ENCODE data around the gene INHBC.
"Not testable (repeated sequence)": the region's sequence is repeated elsewhere in the genome, so short reads cannot be mapped to it uniquely, and the experiment has no call there.

Gene INHBC

GRCh38 chr12:57429473-57430111 lies 5.0 kb upstream of the INHBC start:
- peak in 1 of 2 experiments; percentile 41 for DNase-seq

GRCh38 chr12:57430112-57430930 lies 4.3 kb upstream of the INHBC start:
- DNase-seq: peak; percentile 37 to 47

GRCh38 chr12:57430931-57431566 lies 3.5 kb upstream of the INHBC start, which contains the start of gene R3HDM2:
R3HDM2 (minus strand) TSS chr12:57431043; CDS start chr12:57310428, 120,615 bp downstream.
- DNase-seq: peak; percentile 97

GRCh38 chr12:57431654-57432188 lies 2.9 kb upstream of the INHBC start:
- DNase-seq: no peak

- no peak for DNase-seq
Measured at GRCh38 chr12:57433370-57433769, 1.2 kb upstream of the INHBC start.

GRCh38 chr12:57435293-57435692 lies 709 bp downstream of the INHBC start:
- DNase-seq: peak; percentile 69 to 74

- DNase-seq: no peak
Measured at GRCh38 chr12:57438400-57438799, 3.8 kb downstream of the INHBC start.

- no peak for DNase-seq
Measured at GRCh38 chr12:57439762-57440266, 5.2 kb downstream of the INHBC start.

GRCh38 chr12:57441393-57441792 lies 6.8 kb downstream of the INHBC start:
- DNase-seq: not testable (repeated sequence)

- DNase-seq: no peak
Measured at GRCh38 chr12:57441846-57442427, 7.4 kb downstream of the INHBC start.

- not testable (repeated sequence) for DNase-seq
Measured at GRCh38 chr12:57444337-57444736, 9.8 kb downstream of the INHBC start.

- DNase-seq: no peak
Measured at GRCh38 chr12:57444744-57445143, 10.2 kb downstream of the INHBC start.

GRCh38 chr12:57446292-57446960 lies 11.8 kb downstream of the INHBC start:
- DNase-seq: no peak

- no peak for DNase-seq
Measured at GRCh38 chr12:57448669-57449068, 14.1 kb downstream of the INHBC start.

- no peak for DNase-seq
Measured at GRCh38 chr12:57449375-57449774, 14.8 kb downstream of the INHBC start.

- DNase-seq: no peak
Measured at GRCh38 chr12:57450057-57450456, 15.5 kb downstream of the INHBC start.

GRCh38 chr12:57451233-57451778 lies 16.7 kb downstream of the INHBC start:
- DNase-seq: no peak

GRCh38 chr12:57452181-57452936 lies 17.8 kb downstream of the INHBC start:
- DNase-seq: no peak

- DNase-seq: peak; percentile 42 to 49
Measured at GRCh38 chr12:57452937-57453509, 18.4 kb downstream of the INHBC start.

- DNase-seq: no peak
Measured at GRCh38 chr12:57454213-57454565, 19.6 kb downstream of the INHBC start.

All from Kasumi-1 (cell line).